Skeletal muscle cell (primary cell): ENCODE results near the gene FGF8.

Experiments used
- DNase-seq: peaks from one replicate; pipeline ENCODE4 v3.0.0-alpha.2; 2010; ENCODE audit warnings: low read depth
- H3K4me3 ChIP-seq: 2 replicates; pipeline ENCODE4 v1.5.1; 2011; ENCODE audit warnings: low read depth, mild to moderate bottlenecking, control low read depth, low read length, moderate library complexity

FGF8 gene

DNA sequence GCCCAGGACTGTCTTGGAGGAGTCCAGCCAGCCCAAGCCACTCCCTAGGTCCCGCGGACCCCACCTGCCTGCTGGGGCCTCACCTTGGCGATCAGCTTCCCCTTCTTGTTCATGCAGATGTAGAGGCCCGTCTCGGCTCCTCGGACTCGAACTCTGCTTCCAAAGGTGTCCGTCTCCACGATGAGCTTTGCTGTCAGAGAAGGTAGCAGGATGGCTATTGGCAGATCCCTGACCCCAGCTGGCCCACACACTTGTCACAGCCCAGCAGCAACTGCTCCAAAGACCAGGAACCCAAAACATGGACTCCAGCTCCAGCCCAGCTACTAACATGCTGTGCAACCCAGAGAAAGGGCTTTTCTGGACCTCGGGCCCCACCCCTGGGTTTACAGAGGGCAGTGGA lies 4.5 kb downstream of the FGF8 start:
- no peak overlapping the region for H3K4me3 ChIP-seq

DNA sequence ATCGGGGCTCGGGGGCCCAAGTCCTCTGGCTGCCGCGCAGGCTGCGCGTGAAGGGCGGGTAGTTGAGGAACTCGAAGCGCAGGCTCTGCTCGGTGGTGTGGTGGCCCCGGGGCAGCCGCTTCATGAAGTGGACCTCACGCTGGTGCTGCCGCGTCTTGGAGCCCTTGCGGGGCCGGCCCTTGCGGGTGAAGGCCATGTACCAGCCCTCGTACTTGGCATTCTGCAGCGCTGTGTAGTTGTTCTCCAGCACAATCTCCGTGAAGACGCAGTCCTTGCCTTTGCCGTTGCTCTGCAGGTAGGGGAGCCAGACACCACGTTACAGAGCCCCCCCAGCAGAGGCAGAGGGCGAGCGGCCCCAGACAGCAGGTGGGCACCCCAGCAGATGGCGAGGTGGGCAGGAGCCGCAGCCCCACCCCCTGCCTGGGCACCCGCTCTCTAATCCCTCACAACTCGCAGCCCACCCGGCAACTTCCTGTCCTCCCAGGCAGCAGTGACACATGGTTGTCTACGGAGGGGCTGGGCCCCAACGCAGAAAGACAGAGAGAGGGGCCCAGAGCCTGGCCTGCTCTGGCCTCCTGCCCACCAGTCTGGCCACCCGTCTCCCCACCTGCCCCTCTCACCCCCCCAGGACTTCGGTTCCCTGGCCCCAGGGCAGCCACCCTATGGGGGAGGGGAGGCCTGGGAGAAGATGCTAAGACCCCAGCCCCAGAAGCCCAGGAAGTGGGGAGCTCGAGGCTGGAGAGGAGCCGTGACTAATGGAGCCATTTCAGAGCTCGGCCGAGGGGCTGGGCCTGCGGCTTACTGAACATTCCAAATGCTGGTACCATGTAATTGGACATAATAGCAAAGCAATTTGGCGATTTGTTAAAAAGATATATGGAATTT lies 5.3 kb downstream of the FGF8 start:
- DNase-seq: no peak
- H3K4me3 ChIP-seq: no peak overlapping the region

More for the DNA sequence above, 4.5 kb downstream of the FGF8 start:
- DNase-seq: no peak

DNA sequence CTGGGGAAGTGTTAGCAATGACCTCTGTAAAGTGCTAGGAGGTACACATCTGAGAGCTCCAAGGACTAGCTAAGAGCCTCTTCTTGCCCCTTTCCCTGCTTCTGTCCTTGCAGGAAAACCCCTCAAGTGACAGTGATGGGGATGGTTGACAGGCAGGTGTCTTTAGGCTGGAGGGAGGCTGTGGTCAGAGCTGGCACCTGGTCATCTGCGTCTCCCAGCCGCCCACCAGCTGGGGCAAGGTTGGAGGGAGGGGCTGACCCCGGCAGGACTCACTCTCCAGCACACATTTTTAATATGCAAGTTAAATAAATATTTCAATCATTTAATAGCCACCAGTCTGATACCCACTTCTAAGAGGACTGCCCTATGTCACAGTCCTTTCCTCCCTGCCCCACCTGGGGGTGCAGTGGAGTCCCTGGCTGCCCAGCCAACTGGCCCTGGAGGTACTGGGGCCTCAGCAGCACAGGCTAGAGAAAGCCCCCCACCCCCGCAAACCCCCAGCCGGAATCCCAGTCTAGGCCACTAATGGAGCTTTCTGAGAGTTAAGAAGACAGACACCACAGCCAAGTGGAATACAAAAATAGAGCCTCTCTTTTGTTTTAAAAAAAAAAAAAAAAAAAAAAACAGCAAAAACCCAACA lies 6.3 kb downstream of the FGF8 start:
- H3K4me3 ChIP-seq: no peak overlapping the region
- DNase-seq: no peak

DNA sequence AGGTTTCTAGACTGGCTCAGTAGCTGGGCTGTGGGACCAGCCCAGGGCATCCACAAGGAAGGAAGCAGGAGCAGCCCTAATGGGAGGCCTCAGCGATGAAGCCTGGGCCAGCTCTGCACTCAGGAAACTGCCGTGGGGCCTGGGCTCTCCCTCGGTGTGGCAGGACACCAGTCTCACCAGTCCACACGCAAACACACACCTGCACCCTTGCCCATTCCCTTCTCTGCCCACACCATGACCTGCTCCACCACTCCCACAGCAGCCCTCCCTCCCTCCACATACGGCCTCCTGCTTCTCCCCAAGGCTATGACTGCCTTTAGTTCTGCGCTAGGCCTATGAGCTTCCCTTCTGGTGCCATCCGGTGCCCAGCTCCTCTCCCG lies 7.1 kb downstream of the FGF8 start:
- DNase-seq: no peak
- H3K4me3 ChIP-seq: no peak overlapping the region

DNA sequence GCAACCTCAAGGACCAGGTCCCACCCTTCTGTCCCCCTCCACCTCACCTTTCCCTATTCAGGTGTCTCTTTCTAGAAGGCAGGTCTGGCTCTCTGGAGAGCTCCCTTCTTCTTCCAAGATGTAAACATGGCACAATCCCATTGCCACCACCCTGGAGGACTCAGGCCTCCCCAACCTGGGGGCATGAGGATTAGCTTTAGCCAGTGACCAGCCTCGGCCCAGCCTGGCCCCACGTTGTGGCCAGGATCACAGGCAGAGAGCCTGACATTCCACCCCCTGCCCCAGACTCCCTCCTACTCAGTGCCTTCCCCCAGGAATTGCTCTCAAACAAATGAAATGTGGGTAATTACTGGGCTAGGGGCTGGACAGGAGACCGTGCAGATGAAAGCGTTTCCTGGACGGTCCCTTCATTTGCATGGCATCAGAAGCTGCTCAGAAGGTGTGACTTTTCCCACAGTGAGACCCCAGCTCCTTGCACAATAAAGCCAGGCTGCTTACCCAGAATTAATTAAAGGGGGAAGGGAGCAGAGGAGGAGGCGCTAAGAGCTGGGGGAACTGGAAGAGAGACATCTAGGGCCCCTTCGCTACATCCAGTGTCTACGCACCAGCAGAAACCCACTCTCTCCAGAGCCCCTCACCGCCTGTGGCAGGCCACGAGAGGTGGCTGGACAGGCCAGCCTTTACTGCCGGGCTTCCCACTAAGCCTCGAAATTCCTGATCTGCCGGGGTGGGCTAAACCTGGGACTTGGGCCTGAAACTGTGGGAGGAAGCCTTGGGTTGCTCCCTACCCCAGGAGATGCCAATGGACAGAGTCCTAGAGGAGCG lies 7.7 kb downstream of the FGF8 start:
- DNase-seq: no peak
- H3K4me3 ChIP-seq: no peak overlapping the region

DNA sequence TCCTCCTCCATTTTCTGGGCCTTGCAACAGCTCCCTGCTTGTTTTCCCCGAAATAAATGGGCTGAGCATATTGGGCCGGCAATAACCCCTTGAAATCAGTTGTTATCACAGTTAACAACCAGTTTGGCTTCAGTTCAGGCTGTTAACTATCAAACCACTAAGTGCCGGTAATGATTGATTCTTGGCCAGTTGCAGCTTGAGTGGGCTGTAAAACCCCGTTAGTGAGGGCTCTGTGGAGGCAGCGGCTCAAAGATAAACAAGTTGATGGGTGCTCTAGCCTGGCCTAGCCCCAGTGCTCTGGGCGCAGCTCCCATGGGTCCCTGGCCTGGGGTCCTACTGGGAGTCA lies 8.3 kb downstream of the FGF8 start:
- no peak for DNase-seq

DNA sequence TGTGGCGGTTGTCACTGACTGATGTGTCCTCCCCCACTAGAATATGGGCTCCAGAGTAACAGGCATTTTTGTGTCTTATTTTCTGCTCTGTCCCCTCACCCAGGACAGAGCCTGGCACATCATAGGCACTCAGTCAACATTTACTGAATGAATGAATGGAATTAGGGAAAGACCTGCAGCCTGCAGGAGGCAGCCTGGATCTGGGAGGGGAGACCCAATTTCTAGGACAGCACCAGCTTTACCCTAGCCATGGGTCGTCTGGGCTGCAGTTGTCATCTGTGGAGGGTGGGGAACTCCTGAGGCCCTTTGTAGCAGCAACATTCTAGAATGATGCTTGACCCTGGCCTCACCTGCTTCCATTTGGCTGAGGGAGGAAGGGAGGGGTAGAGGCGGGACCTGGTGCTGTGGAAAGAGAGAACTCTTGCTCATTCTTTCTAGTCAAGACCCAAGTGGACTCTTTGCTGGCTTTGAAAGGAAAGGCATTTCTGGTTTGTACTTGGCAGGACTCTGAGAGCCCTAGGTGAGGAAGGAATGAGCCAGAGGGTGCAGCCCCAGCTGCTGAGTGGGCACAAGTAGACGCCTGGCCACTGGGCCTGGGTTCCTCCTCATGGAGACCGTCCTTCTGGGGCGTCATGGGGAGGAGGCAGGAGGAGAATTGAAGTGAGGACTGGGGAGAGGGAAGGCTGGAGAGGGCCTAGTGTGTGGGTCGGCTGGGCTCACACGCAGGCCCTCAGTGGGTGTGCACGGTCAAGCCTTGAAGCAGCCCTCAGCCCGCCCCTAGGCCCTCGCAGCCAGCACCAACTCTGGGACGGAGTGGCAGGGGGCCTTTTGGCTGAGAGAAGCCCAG lies 8.9 kb downstream of the FGF8 start:
- no peak for DNase-seq
- no peak overlapping the region for H3K4me3 ChIP-seq

More for the DNA sequence above, 8.3 kb downstream of the FGF8 start:
- H3K4me3 ChIP-seq: no peak overlapping the region

DNA sequence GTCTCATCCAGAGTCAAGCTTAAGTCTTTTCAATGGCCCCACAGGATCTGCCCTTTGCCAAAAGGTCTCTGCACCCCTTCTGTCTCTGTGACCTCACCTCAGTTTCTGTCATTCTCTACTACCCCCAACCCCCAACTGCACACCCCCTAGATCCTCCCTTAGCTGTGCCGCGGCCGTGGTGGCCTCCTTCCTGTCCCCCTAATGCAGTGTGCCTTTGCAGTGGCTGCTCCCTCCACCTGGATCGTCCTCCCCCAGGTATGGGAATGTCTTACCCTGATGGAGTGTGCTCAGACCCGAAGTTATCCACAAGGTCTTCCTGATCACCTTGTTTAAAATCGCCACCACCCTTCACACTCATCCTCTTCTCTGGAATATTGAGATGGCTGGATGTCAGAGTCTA lies 9.6 kb downstream of the FGF8 start:
- no peak for DNase-seq
- H3K4me3 ChIP-seq: no peak overlapping the region

DNA sequence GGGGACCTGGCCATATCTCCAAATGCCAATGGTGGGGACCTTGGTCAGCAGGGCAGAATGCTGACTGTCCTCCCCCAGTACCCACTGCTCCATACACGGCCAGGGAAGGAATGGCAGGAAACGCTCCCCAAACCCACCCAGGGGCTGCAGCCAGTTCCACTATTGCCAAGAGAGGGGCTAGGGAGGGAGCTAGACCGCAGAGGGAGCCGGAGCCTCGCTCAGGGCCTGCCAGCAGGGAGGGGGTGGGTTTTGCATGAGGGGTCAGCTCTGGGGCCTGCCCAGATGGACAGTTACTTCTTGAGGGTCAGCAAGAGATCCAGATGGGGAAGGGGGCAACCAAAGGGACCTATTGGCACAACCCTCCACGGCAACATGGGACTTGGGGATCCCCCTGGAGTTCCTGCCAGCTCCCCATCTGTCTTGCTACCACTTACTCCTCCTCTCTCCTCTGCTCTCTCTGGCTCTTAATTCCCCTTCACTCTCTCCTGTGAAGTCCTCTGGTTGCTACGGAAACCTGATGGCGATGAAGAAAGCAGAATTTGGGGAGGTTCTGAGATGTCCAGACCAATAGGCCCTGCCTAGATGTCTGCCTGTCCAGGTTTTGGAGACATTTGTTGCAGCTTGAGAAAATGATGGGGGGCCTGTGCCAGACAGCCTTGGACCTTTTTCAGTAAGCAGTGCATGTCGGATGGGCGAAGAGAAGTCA lies 12.6 kb downstream of the FGF8 start:
- no peak for DNase-seq

DNA sequence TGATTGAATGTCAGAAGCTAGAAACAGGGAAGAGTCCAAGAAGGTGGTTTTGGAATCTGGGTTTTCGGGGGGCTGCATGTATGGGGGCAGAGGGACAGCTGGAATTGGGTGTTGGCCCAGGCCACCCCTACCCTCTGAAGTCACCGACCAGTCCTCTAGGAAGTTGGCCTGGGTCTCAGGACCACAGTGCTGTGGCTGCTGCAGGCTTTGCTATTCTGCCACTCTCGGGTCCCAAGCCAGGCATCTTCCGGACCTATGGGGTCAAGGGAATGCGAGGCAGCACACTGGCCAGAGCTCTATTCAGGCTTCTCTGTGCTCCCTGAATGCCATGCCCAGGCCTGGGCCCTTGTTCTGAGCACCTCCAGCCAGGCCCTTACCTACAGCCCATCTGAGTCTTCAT lies 13.2 kb downstream of the FGF8 start:
- no peak for DNase-seq
- no peak overlapping the region for H3K4me3 ChIP-seq

More for the DNA sequence above, 12.6 kb downstream of the FGF8 start:
- no peak overlapping the region for H3K4me3 ChIP-seq

DNA sequence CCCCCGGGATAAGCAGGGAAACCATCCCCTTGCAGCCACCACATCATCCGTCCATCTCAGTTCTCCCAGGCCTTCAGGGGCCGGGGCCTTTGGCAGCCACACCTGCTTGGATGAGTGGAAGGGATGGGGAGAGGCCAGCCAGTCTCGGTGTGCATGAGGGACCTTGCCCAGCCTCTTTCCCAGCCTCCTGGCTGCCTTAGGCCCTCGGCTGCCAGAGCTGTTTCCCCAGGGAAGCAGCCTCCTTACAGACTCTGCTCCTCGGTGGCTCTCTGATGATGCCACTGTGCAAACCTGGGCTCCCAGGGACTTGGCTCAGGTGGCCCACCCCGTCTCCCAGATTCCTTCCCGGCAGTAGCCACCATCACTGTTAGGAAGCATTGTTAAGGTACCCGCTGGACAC lies 14.7 kb downstream of the FGF8 start:
- no peak overlapping the region for H3K4me3 ChIP-seq
- no peak for DNase-seq

DNA sequence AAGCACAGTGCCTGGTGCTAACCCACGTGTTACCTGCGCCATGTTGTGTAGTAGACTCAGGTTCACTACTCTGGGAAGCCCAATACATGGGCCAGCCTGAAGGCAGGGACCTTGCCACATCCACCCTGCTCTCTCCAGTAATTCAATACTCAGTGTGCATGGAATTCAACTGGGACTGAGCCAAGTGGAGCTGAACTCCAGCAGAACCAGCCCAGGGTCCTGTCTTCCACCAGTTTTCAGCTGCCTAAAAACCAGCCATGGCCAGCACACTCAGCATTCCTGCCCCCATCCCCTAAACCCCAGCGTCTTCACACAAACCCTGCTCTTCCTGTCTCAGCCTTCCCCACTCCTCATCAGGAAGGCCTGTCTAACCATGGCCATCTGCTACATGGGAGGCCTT lies 15.4 kb downstream of the FGF8 start:
- DNase-seq: no peak
- no peak overlapping the region for H3K4me3 ChIP-seq

DNA sequence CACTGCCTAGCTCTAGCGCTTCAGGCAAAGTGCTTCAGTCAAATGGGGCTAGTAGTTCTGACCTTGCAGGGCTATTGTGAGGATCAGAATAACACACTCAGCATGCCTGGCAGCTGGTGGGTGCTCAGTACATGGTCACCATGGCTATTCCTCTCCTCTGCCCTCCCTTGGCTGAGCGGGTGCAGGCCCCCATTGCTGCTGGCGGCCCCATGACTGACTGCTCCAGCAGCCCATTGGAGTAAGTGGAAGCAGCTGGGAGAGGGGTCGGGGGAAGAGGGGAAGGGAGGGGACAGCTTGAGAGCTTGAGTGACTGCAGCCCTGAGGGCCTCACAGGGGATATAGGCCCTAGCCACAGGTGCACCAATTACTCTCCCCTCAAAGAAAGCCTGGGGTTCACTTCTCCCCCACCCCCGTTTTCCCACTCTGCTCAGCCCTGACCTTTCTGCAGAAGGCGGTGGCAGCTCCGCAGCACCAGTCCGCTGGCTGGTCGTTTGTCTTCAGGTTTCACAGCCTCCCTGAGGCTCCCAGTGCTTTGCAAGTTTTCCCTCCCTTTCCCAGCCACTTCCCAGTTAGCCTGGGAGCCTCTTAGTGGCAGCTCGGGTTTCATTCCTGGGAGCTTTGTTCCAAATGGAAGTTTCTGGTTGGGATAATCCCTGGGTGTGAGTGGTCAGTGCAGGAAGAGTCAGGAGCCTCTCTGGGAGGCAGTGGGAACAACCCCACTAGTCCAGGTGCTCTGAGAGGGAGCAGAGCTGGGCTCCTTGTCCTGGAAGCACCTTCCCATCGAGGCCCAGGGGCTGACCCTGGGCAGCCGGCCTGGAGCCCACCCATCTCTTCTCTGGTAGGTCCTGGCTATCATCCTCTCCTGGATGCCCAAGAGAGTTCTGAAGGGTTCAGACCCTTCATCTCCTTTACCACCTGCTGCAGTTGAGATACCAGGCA lies 16.3 kb downstream of the FGF8 start:
- H3K4me3 ChIP-seq: no peak overlapping the region
- no peak for DNase-seq

DNA sequence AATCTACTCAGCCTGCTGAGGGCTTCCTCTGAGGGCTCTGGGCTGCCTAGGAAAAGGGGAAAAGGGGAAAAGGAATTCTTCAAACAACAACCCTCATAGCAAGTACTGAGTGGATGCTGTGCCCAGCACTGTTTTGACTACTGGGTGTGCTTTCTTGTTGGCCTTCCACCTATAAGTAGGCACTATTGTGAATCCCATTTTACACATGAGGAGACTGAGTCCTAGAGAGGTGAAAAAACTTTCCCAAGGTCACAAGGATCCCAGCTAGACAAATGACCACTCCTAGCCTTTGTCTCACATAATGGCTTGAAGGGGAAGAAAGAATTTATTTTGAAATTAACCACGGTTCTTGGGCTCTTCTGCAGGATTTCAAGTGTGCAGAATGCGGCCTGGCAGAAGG lies 17.1 kb downstream of the FGF8 start:
- no peak overlapping the region for H3K4me3 ChIP-seq
- DNase-seq: no peak

DNA sequence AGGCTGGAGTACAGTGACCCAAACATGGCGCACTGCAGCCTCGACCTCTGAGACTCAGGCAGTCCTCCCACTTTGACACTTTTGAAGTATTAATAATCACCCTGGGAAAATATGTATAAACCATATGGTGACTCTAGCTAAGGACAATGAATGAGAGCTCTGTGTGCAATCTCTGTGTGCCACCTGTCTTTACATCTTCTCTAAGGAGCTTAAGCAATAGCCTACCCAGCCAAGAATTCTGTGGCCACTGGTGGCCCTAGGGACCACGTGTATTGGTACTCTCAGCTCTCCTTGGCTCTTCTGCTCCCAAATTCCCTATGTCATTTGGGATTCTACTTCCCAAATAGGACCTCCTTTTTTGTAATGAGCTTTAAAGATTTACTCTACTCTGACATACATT lies 23.7 kb downstream of the FGF8 start:
- H3K4me3 ChIP-seq: no peak overlapping the region
- DNase-seq: no peak

DNA sequence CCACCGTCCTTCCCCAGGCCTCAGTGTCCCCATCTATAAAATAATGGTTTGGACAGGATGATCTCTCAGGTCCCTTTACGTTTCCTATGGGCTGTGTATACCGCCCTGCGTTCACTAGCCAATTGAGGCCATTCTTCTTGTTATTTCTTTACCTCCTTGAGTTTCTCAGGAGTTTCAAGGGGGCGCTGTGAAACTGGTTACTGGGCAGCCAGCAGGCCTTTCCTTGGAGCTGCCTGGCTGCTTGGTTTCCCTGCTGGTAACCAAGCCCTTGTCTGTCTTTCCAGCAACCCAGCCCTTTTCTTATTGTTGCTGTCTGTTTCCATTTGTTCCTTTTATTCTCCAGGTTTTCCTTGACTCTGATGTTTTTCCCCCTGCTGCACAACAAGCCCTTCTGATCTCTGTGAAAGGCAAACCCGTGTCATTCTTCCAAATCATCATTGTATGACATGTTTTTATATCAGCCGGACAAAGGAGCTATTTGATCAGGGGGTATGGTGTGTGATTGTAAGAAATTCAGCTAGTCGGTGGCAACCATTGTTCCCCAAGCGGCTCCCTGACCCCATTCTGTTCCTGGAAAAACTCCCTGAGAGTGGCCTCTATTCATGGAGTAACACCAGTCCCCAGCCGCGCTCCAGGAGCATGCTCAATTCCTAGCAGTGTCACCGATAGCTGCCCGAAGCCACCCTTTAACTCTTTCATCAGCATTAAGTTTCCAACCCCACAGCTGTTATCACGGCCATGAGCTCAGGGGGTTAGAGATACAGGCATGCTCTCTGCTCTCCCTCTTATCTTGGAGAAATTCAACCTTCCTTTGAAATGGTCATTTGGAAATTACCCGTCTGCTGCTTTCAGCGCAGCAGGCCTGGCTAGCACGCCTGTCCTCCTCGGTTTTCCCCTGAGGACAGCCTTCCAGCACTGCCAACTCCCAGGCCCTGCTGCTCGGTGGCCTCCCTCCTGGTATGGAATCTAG lies 26.6 kb downstream of the FGF8 start:
- no peak overlapping the region for H3K4me3 ChIP-seq
- DNase-seq: no peak

DNA sequence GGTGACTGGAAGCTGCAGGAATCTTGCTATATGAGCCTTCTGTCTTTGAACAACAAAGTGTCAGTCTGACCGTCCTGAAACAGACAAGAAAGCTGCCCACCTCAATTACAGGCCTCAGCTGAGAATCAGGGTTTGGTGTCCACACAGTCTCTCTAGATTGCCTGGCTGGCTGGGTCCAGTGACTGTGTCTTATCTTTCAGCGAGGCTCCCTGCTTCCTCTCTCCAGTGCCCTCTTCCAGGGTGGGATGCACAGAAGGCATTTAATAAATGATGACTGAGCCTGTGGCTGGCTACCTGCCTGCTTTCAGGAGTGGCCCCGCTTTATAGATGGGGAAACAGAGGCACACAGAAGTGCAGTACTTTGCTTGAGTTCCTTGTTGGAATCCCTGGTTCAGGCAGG lies 27.4 kb downstream of the FGF8 start:
- no peak overlapping the region for H3K4me3 ChIP-seq
- DNase-seq: no peak
